NCI-H2081 treated with DMSO at 0.1 percent for 48 hours (cell line): ENCODE results near the gene LIMA1.
A peak's percentile ranks its signal among the peaks of the same experiment; 100 is the strongest.
"Not testable (repeated sequence)": the region's sequence is repeated elsewhere in the genome, so short reads cannot be mapped to it uniquely, and the experiment has no call there.

ENCODE experiments used
- DNase-seq: peaks from one replicate; lab custom pipeline; 2025; lab: John Stamatoyannopoulos, UW

Gene LIMA1

DNA sequence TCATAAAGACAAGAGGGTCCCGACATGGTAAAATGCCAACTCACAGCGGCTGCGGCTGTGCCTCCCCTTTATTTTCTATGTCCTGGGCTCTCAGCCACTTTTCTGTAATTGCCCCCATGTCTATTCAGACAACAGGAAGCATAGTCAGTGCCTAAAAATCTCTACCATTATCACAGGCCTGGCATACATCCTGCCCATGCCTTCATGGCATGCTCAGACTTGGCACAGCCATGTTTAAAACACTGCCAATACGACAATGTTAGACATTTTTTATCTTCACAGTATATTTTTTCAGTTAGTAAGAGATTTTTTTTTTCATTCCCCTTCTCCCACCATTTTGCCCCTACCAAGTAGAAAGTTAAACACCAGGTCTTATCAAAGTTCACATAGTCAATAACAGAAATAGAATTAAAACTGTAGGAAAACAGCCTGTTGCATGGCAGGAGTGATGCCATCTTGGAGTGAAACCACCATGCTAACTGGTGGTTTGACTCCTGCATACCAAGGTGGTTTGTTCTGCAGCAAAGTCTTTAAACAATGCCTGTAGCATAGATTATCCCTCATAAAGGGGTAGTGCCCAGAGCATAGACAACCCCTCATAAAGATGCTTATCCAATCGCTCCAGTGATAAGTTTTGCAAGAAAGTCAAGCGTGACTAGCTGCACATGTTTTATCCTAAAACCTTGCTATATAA lies 97.2 kb downstream of the LIMA1 start:
- peak; percentile 54 for DNase-seq

DNA sequence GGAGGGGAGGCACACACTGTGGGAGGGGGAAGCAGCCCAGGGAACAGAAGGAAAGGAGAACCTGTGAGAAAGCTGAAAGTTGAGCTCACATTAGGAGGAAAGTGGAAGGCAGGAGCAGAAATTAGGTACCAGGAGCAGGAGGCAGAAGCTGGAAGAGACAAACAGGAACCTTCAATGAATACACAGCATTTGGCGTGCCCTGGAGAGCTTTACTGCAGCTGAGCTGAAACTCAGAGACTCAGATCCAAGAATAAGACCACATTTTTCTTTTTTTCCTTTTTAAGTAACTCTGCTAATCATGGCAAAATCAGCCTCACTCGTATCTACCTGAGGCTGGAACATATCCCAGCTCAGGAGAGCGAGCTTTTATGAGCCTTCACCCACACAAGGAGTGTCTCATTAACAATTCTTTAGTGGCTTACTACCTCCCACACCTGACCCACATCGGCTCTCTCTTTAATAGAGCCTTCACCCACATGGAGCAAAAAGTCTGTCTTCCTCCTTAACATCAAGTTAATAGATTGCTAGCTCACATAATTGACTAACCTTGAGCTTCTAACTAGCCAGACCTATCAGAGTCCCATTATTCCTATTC lies 97.9 kb downstream of the LIMA1 start:
- DNase-seq, result no peak

DNA sequence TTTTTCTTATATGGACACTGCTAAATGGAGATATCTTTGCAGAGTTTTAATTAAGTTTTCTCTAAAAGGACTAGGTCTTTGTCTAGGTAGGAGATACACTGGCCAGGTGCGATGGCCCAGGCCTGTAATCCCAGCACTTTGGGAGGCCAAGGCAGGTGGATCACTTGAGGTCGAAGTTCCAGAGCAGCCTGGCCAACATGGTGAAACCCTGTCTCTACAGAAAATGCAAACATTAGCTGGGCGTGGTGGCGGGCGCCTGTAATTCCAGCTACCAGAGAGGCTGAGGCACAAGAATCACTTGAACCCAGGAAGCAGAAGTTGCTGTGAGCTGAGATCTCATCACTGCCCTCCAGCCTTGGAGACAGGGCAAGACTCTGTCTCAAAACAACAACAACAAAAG lies 99.1 kb downstream of the LIMA1 start:
- no peak for DNase-seq

DNA sequence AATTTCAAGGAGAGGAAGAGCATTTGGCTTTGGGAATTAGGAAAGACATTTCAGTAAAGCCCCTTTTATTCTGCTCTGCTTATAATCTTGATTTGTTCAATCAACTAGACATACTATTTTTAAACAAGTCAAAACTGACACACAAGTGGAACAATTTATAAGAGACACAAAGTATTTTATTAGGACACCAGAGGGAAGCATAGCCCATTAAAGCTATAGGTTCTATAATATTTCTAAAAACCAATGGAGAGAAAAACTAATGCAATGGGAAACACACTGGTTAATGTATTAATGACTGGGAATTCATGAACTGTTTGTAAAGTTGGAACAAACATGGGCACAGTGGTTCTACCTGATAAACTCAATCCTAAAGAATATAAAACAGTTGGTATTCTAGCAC lies 100.9 kb downstream of the LIMA1 start:
- DNase-seq, result no peak

DNA sequence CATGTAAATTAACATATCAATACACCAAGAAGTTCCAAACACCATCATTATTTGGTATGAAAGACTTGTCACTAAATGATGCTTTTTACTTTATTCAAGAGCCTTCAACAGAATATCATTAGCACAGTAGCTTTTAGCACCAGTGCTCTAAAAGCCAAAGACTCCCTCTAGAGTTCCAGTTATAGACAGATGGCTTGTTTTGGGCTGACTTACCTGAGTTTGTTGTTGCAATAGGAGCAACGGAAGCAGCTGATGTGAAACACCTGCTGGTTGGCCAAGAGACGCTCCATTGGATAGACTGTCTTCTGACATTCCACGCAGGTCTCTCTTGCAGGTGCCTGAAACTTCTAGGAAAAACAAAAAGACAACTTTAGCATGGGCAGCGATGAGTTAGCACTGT lies 101.6 kb downstream of the LIMA1 start:
- DNase-seq, result no peak

DNA sequence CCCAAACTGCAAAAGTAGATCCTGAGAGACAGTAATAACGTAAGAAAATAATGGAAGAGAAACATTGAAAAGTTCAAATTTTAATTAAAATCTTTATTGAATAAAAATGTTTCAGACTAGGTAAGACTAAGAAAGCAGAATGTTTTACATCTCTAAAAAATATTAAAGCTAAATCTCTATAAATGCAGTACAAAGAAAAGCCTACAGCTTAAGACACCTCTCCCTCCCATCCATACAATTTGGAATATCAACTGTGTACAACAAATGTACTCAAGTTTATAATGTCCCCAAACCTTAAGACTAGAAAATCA lies 107.6 kb downstream of the LIMA1 start:
- no peak for DNase-seq

DNA sequence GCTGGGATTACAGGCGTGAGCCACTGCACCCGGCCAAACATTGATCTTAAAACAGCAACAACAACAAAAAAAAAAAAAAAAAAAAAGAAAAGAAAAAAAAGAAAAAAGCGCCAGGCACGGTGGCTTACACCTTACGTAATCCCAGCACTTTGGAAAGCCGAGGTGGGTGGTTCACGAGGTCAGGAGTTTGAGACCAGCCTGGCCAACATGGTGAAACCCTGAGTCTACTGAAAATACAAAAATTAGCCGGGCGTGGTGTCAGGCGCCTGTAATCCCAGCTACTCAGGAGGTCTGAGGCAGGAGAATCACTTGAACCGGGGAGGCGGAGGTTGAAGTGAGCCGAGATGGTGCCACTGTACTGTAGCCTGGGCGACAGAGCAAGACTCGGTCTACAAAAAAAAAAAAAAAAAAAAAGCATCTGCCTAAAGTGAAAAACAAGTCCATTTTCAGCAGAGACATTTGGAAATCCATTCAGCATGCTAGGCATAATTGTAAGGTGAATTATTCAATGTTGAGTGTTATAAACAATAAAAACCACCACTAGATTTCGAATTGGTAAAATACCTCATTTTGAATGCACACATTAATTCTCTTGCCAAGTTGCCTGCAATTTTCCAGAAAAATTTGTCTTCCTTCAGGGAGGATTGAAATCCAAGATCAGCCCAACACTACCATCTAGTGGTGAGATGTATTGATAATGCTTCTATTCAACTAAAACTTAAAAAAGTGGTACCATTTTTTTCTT lies 108.2 kb downstream of the LIMA1 start:
- DNase-seq, result no peak

DNA sequence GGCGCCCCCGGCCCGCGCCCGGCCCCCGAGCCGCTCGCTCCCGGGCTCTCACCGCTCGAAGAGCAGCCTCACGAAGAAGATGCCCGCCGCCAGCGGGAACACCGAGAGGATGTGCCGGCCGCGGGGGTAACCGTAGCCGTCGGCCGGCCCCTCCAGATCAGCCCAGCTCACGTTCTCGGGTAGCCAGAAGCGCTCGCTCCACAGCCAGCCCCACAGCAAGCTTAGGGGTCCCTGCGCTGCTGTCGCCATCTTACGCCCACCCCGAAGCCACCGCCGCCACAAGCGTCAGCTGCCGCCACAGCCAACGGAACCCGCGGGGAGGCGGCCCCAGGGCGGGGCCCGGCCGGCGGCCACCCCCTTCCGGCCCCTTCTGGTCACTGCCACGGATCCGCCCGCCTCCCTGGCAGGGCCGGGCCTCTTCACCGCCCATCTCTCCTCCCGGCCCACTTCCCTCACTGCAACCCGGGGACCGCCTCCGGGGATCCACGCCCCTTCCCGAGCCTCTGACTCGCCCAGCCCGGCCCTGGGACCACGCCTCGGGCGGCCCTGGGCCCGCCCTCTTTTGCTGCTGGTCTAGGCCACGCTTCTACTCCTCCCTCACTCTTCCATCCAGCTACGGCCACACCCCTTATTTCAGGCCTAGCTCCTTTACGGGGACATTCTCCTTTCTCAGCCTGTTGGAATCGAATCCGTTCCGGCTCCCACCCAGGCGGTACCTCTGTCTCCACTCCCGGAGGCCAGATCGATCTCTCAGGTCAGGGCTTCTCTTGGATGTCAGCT lies 116.1 kb downstream of the LIMA1 start, which contains the start of gene CERS5:
TSS of gene CERS5 (minus strand) at position 321 of the 780 bp plus-strand sequence. CDS start at position 249, 72 bp downstream.
- peak; percentile 86 for DNase-seq

DNA sequence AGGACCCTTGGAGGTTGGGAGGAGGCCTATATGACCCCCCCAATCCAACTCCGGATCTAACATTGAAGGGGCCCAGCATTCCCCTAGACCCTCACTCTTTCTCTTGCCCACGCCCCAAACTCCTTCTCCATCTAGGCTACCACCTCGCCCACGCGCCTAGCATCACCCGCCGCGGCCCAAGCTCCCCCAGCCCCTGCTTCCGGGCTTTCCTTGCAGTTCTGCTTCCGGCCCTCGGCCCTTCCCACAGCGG lies 116.6 kb downstream of the LIMA1 start:
- DNase-seq, result no peak

DNA sequence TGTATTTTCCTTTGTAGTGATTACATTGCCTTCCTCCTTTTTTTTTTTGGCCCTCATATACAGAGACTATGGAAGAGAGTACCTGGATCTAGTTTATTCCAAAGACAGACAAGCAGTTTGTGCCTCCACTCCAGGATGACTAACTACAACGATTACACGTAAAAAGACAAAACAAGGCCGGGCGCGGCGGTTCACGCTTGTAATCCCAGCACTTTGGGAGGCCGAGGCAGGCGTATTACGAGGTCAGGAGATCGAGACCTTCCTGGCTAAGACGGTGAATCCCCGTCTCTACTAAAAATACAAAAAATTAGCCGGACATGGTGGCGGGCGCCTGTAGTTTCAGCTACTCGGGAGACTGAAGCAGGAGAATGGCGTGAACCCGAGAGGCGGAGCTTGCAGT lies 118.4 kb downstream of the LIMA1 start:
- no peak for DNase-seq

DNA sequence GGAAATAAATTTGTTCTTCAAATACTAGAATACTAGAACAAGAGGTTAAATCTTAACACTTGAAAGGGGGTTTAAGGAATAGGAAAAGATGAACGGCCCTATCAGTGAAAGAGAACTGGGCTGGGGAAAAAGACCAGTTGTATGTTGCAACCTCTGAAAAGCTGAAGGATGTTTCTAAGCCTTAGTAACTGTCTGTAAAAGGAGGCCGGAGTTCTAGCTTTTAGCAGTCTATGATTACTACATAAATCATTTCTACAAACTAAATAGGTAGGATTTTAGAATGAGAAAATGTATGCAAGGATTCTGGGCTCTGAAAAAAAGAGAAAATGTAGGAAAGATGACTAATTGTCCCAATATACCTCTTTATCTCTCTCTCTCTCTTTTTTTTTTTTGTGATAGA lies 121.1 kb downstream of the LIMA1 start:
- DNase-seq, result no peak

DNA sequence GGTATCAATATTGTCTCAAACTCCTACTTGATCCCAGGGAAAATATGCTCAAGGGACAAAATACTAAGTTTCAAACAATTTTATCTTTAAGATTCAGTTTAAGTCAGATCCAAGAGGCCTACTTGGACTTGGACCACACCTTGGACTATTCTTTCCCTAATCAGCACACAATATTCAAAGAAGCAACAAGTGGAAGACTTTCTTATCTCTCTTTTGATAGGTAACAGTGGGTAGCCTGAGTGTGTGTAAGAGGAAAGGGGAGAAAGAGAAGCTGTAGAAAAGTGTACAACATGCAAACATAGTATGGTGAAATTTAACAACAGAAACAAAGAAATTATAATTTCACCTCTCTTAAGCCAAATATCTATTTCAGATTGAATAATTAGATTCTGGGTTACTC lies 122.7 kb downstream of the LIMA1 start:
- DNase-seq, result no peak

DNA sequence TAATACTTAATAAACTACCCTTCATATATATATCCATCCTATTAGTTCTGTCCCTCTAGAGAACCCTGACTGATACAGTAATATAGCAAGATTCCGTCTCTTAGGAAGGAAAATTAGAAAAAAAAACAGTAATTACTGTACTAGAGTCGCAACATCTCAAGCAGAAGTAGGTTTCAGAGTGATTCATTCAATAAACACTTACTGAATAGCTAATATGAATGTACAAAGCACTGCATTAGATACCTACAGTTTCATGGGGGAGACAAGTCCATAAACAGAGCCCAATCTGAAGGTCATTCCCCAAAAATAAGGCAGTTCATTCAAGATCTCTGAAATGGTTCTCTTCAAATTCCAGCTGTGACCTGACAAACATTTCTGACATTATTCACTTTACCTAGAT lies 126.1 kb downstream of the LIMA1 start:
- DNase-seq, result no peak

DNA sequence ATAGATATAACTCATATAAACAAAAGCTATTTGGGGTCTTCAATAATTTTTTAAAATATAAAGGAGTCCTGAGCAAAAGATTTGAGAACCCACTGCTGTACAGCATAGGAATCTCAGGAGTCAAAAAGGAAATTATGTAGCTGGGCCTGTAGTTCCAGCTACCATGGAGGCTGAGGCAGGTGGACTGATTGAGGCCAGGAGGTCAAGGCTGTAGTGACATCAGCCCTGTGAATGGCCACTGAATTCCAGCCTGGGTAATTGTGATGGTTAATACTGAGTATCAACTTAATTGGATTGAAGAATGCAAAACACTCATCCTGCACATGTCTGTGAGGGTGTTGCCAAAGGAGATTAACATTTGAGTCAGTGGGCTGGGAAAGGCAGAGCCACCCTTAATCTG lies 126.7 kb downstream of the LIMA1 start:
- DNase-seq, result no peak

DNA sequence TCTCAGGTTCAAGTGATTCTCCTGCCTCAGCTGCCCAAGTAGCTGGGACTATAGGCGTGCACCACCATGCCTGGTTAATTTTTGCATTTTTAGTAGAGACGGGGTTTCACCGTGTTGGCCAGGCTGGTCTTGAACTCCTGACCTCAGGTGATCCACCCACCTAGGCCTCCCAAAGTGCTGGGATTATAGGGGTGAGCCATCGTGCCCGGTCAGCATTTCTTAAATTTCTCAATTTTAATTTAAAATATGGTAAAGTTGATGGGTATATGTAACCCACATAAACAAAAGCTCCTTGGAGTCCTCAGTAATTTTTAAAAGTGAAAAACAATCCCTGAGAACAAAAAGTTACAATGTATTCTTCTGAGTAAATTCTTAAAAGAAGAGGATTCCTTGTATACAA lies 128.4 kb downstream of the LIMA1 start:
- not testable (repeated sequence) for DNase-seq

DNA sequence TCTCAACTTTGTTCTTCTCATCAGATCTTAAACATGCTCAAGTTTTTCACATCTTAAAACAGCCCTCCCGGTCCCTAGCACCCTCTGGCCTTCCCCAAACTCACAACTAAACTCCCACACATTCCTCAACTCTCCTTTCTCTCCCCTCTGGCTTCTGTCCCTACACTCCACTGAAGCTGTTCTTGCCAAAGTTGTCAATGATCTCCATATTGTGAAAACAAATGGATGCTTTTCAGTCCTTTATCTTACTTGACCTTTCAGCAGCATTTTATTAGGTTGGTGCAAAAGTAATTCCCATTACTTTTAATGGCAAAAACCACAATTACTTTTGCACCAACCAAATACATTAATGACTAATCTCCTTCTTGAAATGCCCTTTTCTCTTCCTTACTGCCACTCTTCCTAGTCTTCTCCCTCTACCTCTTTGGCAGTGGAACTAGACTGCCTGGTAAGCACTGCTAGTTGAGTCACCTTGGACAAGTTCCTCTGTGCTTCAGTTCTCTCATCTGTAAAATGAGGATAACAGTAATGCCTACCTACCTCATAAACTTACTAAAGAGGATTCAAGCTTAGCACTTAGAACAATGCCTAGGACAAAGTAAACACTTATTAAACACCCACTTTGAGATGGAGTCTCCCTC lies 132.2 kb downstream of the LIMA1 start:
- DNase-seq, result no peak

DNA sequence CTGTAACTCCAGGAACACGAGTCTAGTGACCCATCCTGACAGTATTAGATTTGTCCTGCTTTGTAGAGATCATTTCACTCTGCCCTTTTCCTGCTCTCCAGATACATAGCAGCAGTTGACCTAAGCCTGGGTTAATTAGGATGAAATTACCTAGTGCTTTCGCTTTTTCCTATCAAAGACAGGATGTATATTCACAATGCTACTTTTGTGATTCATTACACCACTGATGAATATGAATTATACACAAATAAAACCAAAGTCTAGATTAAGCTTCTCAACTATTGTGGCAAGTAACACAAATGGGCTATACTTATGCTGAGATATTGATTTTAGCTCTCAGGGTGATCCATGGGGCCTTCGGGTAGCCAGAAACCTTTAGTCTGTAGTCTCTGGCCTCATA lies 134.0 kb downstream of the LIMA1 start:
- DNase-seq, result no peak

DNA sequence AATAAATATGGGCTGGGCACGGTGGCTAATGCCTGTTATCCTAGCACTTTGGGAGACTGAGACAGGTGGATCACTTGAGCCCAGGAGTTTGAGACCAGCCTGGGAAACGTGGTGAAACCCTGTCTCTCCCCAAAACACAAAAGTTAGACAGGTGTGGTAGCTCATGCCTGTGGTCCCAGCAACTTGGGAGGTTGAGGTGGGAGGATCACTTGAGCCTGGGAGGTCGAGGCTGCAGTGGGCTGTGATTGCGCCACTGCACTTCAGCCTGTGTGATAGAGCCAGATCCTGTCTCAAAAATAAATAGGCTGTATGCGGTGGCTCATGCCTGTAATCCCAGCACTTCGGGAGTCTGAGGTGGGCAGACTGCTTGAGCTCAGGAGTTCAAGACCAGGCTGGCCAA lies 135.3 kb downstream of the LIMA1 start:
- DNase-seq, result not testable (repeated sequence)

DNA sequence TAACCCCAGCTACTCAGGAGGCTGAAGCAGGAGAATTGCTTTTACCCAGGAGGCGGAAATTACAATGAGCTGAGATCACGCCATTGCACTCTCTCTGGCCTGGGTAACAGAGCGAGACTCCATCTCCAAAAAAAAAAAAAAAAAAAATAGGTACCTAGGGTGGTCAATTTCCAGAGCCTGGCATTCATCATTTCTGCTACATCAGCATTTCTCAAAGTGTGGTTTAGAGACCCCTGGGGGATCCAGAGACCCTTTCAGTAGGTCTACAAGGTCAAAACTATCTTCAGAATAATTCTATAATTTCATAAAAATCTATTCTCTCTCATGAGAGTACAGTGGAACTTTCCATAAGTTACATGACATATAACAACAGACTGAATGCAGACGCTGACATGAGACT lies 136.0 kb downstream of the LIMA1 start:
- DNase-seq, result no peak

DNA sequence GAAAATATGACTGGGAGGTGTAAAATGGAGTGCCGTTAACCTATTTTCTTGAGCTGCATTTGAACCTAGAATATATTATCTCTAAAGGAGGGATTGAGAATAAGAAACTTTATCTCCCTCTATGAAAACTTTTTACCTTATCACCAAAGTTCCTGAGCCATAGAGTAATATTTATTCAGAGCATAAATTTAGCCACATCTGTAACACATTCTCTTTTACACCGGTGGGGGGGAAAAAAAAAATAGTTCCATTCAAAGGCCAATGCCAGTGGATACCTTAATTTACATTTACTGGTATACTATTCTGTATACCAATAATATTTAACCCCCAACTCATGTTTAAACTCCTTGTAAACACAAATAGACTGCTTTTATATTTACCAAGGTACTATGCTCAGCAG lies 137.9 kb downstream of the LIMA1 start:
- no peak for DNase-seq

DNA sequence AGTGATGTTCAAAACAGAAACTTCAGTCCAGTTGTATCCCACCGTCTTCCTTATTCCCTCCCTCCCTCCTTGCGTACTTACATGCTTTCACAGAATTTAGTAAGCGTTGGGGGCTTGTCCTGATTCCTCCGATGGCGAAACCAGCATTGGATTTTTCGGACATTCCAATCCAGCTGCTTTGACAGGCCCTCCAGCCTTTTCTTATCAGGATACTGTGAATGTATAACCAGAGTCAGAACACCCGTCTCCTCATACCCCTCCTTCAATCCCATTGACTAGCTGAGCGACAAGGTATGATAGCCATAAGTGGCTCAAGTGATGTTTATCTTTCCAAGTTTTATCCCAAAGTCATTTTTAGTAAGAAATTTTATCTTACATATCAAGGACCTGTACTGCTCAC lies 140.3 kb downstream of the LIMA1 start:
- DNase-seq, result no peak

DNA sequence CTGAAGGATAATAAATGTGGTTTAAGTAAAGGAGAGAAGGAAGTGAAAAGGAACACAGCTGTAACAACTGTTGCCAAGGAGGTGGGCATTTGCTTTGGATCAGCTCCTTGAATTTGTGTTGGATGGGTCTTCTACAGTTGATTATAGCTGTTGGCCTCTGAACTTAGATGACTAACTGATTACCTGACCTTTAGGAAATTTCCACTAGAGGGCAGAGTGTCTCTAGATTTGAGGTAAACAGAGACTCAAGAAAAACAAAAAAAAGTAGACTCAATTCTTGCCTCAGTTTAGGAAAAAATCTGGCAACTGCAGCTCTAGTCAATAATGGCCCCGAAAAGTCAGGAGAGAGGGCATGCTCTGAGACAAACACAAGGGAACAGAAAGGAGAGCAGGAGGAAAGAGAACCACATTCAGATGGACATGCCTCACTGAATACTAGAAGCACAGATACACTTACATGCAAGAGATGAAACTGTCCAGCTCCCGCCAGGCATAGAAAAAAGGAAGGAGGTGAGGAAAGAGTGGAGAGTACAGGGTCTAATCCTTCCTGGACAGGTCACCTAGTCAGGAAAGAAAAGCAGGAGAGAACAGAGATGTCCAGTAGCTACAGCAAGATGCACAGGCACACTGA lies 150.7 kb downstream of the LIMA1 start:
- DNase-seq, result no peak
